HG02623 (cell line): ENCODE results near the gene PIEZO2.

Experiments used
- ATAC-seq: cut with Tn5 transposase; IDR thresholded peaks from one replicate; pipeline ENCODE4 v1.9.1; 2021; ENCODE audit warnings: moderate library complexity; ENCODE audit not compliant: unreplicated experiment

The PIEZO2 gene

DNA sequence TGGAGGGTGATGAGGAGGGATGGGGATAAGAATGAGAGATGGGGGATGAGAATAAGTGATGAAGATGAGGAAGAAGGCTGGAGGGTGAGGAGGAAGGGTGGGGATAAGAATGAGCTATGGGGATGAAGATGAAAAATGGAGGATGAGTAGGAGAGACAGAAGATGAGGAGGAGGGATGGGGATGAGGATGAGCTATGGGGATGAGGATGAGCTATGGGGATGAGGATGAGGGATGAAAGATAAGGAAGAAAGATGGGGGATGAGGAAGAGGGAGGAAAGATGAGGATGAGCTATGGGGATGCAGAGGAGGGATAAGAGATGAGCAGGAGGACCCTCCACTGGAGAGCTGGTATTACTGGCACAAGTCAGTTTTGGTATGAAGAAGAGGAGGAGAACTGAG lies 392.0 kb downstream of the PIEZO2 start:
- no peak for ATAC-seq

GRCh38 chr18:10755855-10756254 lies 393.5 kb downstream of the PIEZO2 start:
- ATAC-seq, result no peak

DNA sequence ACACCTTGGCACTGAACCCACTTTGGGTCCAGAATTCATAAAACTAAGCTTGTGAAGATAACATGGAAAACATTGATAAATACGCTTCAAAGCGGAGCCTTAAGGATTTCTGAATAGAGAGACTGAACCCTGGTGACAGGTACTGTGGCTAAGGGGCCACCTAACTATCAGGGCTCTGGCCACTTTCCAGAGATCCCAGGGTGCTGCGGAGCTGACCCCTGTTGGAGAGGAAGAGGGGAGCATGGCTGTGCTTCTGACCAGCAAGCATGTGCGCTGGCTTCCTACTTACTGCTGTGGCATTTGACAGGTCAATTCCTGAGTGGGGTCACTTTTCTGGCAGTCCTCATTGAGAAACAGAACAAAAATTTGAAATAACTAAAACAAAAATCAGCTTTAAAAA lies 395.2 kb downstream of the PIEZO2 start:
- ATAC-seq, result no peak

DNA sequence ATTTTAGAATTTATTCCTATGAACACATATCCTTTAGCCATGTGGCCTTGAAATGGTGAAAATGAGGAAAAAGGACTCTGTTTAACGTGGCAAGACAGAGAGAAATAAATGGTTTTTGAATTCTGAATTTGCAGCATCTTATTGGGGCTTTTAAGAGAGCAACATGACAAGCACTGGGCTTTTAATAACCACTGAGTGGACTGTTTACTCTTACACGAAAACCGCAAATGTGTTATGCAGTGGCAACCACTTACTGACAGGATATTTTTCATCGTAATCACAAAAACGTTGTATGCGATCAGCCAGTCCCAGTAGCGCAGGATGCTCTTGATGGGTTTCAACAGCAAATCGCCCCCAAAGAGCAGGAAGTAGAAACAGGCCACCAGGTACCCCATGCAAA lies 397.0 kb downstream of the PIEZO2 start:
- ATAC-seq, result no peak

DNA sequence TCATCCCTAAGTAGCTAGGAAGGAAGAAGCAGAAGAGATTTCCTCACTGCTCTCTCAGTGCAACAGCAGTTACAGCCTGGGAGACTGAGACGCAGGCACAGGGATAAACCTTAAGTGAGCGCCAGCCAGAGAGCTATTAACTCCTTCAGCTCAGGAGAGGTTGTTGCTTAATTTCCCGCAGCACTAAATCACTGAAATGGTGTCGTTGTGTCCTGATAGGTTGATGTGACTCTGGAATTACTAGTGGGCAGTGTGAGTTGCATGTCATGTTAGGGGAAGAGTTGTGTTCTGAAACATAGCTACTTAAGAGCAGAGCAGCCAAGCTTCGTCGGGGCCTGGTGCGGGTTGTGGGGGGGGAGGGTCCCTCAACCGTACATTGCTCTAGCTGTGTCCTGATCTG lies 397.7 kb downstream of the PIEZO2 start:
- no peak for ATAC-seq

- ATAC-seq, result no peak
Observed at GRCh38 chr18:10750191-10751035, 399.0 kb downstream of the PIEZO2 start.

DNA sequence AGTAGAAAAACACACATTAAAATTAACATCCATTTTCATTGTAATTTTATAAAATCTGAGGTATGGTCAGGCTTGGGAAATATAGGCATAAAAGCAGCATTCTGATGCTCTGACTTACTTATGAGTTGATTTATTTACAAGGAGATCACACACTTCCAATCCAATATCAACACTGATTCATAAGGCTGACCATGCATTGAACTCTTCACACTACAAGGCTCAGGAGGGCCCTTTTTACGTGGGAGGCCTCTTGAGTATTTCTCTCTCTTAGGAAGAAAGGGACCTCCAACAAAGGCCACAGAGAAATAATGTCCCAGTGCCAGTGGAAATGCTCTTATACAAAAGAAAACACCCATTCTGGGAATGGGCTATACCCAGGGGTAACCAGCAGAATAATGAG lies 400.7 kb downstream of the PIEZO2 start:
- no peak for ATAC-seq

- ATAC-seq, result no peak
Observed at GRCh38 chr18:10745971-10746370, 403.4 kb downstream of the PIEZO2 start.

GRCh38 chr18:10745219-10745618 lies 404.1 kb downstream of the PIEZO2 start:
- no peak for ATAC-seq

- ATAC-seq, result no peak
Observed at GRCh38 chr18:10743766-10744165, 405.6 kb downstream of the PIEZO2 start.

DNA sequence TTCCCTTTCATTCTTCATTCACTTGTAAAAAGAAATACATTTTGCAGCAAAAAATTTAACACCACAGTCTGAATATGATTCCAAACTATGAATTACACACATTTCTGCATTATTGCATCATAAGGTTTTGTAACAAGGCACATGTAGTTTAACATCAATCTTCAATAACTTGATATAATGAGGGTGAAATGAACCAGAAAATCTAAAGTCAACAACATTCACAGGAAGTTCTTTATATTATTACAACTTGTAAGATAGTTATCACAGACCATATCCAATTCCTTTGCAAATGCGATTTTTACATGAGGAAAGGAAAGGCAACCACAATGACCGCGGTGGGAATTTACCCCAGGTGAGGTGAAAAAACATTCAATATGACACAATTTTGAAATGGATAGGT lies 410.2 kb downstream of the PIEZO2 start:
- ATAC-seq, result no peak

GRCh38 chr18:10736984-10737383 lies 412.4 kb downstream of the PIEZO2 start:
- no peak for ATAC-seq

- ATAC-seq, result no peak
Observed at GRCh38 chr18:10732990-10733389, 416.4 kb downstream of the PIEZO2 start.

GRCh38 chr18:10727477-10727876 lies 421.9 kb downstream of the PIEZO2 start:
- ATAC-seq, result no peak

DNA sequence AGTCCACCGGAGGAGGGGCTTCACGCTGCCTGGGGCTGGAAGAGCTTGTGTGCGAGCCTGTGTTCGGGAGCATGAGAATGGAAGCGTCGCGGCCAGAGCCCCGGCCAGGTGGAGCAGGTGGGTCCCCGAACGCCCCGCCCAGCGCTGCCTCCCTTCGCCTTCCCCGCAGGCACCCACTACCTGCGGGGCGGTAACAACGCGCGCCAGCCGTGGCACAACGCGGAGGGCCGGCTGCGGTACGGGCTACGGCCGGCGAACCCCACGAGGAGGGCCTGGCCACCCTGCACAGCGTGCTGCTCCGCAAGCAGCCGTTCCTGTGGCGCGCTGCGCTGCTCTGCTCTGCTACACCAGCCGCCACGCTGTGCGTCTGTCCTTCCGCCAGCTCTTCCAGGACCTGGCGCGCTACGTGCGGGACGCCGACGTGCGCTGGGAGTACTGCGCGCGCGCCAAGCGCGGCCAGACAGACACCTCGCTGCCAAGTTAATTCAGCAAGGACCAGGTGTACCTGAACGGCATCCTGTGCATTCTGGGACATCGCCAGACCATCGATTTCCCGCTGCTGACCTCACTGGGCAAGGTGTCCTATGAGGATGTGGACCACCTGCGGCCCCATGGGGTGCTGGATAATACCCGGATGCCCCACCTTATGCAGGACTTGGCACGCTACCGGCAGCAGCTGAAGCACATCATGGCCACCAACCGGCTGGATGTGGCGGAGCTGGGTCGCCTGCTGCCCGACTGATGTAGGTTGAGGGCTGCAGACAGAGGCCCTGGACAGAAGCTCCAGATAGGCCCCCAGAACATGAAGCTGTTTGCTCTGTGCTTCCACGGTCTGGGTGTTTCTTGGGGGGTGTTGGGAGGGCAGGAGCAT lies 422.9 kb downstream of the PIEZO2 start:
- ATAC-seq, result no peak

DNA sequence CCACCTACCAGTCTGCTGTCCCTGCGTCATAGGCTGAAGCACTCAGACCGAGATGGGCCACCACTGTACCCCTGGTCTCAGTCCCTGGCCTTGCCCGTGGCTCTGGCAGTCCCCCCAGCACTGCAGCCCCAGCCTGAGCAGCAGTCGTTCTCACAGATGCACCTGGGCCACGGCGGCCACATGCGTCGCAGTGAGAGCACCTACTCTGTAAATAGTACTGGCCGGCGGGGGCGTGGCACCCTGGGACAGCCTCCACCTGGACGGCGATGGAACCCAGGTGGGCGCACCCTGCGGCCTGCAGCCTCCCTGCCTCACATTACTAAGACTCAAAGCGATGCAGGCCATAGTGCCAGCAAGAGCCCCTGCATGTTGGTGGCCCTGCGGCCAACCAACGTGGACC lies 424.7 kb downstream of the PIEZO2 start:
- ATAC-seq, result no peak

GRCh38 chr18:10723496-10723895 lies 425.9 kb downstream of the PIEZO2 start:
- no peak for ATAC-seq

DNA sequence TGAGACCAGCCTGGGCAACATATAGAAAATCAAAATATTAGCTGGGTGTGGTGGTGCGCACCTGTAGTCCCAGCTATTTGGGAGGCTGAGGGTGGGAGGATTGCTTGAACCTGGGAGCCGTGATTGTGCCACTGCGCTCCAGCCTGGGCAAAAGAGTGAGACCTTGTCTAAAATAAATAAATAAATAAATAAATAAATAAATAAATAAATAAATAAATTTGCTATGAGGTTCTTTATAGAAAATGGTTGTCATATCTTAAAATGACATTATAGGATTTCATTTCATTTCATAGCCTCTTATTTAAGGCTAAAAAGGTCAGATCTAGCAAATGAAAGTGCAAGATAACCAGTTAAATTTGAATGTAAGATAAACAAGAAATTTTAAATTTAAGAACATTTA lies 430.6 kb downstream of the PIEZO2 start:
- ATAC-seq, result no peak

- no peak for ATAC-seq
Observed at GRCh38 chr18:10715791-10716190, 433.6 kb downstream of the PIEZO2 start.

DNA sequence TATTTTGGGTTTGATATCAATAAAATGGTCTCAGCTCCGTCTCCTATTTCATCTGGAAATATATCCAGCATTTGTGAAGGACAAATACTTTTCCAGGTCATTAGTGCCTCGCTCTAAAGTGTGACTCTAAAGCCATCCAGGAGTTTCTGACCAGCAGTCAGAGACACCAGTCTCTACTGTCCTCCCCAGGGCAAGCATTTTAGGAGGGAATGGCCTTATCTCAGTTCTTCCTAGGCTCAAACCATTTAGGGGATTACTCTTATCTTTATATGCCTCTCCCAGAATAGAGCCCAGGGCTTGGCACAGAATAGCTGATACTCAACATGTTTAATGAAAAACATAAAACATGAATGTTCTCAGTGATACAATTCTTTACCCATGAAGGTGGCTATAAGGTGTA lies 436.0 kb downstream of the PIEZO2 start:
- ATAC-seq, result no peak

DNA sequence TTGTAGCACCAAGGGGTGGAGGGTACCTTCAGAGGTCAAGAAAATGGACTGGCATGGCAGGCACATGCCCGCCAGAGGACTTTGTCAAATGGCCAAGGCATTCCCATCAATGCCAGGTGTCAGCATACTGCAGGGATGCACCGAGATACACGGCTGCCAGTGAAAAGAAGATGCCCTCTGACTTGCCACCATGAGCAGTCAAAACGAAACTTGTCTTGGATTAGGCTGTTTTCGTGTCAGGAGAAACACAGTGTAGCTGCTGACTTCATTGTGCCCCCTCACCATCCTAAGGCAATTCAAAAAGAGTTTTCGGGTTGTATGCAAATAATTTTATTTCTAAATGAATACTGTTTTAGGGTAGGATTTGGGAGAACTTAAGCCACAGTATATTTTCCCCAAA lies 442.1 kb downstream of the PIEZO2 start:
- no peak for ATAC-seq

DNA sequence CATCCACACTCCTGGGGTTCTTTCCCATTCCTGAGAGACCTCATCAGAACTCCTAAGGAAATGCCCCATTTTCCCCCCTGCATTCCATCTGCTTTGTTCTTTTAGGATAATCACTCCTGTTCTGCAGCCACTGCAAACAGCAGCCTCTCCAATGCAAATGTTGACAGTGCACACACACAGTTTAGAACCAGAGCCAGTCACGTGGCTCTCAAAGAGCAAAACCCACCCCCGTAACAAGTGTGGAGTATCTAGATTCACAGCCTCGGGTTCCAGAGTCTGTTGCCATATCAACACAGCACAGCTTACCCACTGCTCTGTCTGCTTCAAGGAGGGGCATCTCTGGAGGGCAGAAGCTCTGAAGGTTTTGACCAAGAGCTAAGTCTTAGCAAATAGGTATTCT lies 443.6 kb downstream of the PIEZO2 start:
- ATAC-seq, result no peak
